GM12801 (cell line): ENCODE data around the gene NTN5.

ENCODE experiments used
- TF ChIP-seq, protein P1 (sequence below): IDR thresholded peaks from one replicate; pipeline ENCODE4 v1.5.1; 2011; ENCODE audit warnings: control low read depth; ENCODE audit not compliant: insufficient read length; ENCODE audit errors: extremely low read depth

The NTN5 gene

DNA sequence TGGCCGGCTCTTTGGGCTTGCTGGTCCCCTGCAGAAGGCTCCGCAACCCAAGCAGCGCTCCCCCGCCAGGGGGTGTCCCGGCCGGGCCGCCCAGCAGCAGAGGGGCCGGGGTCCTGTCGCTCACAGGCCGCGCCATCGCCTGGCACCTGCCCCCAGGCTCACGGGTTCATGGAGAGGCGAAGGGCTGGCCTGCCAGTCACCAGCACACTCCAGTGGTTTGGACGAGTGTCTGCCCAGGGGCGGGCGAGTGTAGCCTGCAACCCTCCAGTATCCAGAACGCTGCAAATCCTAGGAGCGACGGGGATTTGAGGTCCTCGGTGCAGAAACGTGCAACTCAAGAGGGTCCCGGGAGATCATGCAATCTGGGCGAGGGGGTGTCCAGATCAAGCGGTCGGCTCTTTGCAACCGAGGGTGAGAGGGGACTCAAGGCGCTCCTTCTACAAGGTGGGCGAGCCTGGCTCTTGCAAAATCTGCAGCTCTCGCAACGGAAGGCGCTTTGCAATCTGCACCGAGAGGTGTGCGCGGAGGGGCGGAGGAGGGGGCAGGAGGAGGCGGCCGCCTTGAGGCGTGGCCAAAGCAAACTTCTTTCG, 35.9 kb downstream of the NTN5 start, which contains the start of gene DBP:
Gene DBP, minus strand, starts transcription at position 521 of the 590 bp plus-strand sequence. Its CDS starts 385 bp downstream, at position 136.
- TF ChIP-seq, protein P1, sequence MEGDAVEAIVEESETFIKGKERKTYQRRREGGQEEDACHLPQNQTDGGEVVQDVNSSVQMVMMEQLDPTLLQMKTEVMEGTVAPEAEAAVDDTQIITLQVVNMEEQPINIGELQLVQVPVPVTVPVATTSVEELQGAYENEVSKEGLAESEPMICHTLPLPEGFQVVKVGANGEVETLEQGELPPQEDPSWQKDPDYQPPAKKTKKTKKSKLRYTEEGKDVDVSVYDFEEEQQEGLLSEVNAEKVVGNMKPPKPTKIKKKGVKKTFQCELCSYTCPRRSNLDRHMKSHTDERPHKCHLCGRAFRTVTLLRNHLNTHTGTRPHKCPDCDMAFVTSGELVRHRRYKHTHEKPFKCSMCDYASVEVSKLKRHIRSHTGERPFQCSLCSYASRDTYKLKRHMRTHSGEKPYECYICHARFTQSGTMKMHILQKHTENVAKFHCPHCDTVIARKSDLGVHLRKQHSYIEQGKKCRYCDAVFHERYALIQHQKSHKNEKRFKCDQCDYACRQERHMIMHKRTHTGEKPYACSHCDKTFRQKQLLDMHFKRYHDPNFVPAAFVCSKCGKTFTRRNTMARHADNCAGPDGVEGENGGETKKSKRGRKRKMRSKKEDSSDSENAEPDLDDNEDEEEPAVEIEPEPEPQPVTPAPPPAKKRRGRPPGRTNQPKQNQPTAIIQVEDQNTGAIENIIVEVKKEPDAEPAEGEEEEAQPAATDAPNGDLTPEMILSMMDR, result no peak

DNA sequence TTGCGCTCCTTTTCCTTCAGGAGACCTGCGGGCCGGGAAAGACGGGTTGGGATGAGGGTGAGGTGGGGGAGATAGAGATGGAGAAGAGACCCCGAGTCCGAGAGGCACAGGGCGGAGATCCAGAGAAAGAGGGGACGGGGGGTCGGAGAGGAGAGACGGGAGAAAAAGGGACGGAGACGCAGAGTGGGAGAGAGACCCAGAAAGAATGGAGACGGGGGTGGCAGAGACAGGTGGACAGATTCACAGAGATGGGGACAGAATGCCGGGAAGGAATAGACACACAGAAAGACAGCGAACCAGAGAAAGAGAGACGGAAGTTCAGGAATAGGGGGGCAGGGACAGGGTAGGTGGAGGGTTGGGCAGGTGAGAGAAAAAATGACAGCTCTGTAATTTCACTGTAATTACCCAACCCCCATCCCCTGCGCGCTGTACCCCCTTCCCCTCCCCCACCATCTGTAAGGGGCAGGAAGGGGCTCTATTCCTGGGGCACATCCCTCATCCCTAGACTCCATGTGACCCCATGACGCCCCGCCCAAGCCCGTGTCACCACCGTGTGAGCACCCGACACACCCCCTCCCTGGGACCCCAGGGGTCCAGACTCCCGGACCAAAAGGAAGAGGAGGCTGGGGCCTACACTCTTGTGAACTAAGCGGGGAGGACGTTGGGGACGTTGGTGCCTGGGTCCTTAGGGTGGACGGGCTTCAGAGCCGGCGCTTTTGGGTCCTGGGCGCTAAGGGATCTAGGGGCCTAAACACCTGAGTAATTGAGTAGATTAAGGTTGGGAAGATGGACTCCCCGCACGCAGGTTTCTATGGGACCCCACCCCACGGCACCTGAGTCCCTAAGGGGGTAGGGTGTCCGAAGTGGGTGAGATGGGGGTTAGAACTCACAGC, 36.6 kb downstream of the NTN5 start:
- TF ChIP-seq, protein P1, result no peak

DNA sequence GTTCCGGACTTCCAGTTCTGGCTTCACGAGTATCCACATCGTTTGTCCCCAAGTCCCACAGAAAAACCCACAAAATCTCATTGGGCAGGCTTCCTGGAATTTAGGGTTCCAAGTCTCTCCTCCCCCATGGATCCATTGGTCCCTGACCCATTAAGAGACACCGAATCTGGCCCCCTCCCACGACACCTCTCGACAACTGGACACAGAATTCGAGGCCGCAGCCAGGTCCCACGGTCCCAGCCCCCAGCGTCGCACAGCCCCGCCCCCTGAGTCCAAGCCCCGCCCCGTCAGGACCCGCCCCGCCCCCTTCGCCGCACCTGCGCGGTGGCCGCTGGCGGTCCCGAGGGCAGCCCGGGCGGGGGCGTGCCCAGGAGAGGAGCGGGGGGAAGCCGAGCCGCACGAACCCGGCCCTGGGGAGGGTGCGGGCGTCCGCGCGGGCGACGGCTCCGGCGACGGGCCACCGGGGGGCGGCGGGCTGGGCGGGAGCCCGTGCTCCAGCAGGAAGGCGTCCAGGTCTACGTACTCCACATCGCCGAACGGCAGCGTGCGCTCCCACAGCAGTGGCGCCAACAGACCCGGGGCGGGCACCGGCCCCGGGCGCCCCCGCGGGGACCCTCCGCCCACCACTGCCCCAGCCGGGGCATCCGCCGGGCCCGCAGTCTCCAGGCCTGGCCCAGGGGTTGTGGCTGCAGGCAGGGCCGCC, 37.4 kb downstream of the NTN5 start:
- TF ChIP-seq, protein P1, result no peak

DNA sequence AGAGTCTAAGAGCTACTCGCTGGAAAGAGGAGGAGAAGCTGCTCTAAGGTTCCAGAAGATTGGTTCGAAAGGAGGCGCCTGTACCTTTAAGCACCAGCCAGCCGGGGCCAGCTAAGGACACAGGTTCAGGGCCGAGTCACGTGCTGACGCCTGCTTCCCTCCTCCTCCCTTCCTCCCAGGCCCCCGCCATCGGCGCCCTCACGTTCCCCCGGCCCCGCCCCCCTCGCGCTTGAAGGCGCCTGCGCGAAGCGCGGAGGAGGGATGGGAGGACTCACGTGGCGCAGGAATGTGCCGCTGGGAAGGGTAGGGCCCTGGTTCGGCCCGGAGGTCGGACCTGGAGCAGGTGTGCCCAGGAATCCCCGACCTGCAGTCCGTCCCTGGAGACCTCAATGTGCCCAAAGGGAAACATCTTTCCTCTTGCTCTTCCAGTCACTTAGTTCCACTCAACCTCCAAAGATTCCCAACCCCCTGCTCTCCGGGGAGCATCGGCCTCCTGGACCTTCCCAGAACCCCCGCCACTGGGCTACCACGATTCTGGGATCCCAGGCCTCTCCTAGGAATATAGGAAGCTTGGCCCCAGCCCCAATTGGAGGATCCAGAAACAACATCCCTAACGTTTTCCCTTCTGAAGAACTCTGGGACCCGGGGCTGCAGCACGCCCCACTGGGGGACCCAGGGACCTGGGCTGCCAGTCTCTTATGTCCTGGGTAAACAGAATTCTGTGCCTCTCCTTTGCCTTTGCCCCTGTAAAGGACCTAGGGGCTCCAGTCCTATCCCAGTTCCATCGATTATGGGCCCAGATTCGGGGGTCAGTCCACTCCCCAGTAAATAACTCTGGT, 38.2 kb downstream of the NTN5 start:
- TF ChIP-seq, protein P1, result no peak

DNA sequence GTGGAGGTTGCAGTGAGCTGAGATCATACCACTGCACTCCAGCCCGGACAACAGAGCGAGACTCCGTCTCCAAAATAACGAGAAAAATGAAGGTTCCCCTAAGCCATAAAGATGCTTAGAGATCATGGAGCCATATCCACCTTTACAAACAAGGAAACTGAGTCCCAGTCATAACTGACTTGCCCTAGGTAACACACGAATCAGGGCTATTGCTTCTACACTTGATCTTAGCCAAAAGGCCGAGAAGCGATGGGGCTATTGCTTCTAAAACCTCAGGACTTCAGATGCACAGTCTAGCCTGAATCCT, 38.8 kb downstream of the NTN5 start:
- TF ChIP-seq, protein P1, result no peak

DNA sequence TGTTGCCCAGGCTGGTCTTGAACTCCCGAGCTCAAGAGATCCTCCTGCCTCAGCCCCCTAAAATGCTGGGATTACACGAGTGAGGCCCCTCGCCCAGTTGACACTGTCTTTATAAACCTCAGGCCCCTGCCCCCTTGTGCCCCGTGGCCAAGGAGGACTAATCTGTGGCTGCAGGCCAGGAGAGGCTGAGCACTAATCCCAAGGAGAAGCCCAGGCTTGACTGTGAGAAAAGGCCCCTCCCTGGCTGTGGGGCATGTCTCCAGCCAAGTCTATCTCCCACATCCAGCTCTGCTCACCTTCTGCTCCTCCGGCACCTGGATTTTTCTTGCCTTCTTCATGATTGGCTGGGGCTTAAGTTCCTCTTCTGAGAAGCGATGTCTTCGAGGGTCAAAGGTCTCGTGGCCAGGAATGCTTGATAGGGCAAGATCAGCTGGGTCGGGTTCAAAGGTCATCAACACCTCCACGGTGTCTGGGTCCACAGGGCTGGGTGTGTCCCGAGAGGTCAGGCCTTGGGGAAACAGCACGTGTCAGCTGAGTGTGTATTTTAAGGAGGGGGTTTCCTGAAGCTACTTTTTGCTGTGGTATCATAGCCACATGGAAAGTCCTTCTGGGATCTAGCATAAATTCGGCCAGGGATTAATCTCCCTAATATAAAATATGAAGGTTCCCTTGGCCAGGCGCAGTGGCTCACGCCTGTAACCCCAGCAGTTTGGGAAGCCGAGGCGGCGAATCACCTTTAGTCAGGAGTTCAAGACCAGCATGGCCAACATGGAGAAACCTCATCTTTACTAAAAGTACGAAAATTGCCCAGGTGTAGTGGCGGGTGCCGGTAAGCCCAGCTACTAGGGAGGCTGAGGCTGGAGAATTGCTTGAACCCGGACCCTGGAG, 39.4 kb downstream of the NTN5 start:
- TF ChIP-seq, protein P1, result no peak
